HCT116 (cell line): ENCODE data around the gene FAM76B. TPM values are rescaled to one million over a fixed set of nuclear protein-coding genes. Genes with fewer than 3 reads are reported as not detected.

Experiments used
- ATAC-seq: fragments of 200-7000 bp; cut with Tn5 transposase; 2 replicates; pipeline ENCODE4 v1.9.1; 2020; ENCODE audit warnings: mild to moderate bottlenecking, moderate library complexity
- BruUV-seq: library from RNA; stranded (reverse); fragments of 400-500 nt; replicated peaks from 2 replicates; lab custom pipeline; 2021; lab: Mats Ljungman, UMichigan
- CTCF ChIA-PET: fragments of 300-600 bp; sonication (Branson Sonifier 250); formaldehyde crosslinking; loops from one replicate; lab custom pipeline; 2021; ENCODE audit warnings: antibody characterized with exemption; lab: Charles Lee
- POLR2A ChIA-PET: fragments of 300-600, 350-600 bp; sonication (Branson Sonifier 250); formaldehyde crosslinking; loops from one replicate; lab custom pipeline; 2021; ENCODE audit warnings: antibody characterized with exemption; lab: Charles Lee
- RAD21 ChIA-PET, 2 experiments: fragments of 300-600 bp; sonication (Branson Sonifier 250); formaldehyde crosslinking; loops; one replicate each; lab custom pipeline; 2023; ENCODE audit warnings: low total read pairs in 2 of 2; ENCODE audit not compliant: uncharacterized antibody in 2 of 2, unreplicated experiment in 2 of 2, low non-redundant PET in 1 of 2; lab: Charles Lee
- DNase-seq: peaks from one replicate; pipeline ENCODE4 v3.0.0-alpha.2; 2010; ENCODE audit warnings: low read depth, low spot score
- H2AFZ ChIP-seq: fragments of 200-600 bp; shearing (Covaris generic), sonication (generic); 2 replicates; pipeline ENCODE4 v1.6.1; 2017; ENCODE audit warnings: low read depth, mixed run types, mixed read lengths, antibody characterized with exemption, low read length; ENCODE audit not compliant: poor library complexity, severe bottlenecking
- H3K27ac ChIP-seq: 2 replicates; pipeline ENCODE4 v1.5.1; 2012; ENCODE audit warnings: low read depth, low read length
- H3K27me3 ChIP-seq: fragments of 200-600 bp; sonication (generic); 2 replicates; pipeline ENCODE4 v1.6.1; 2016; ENCODE audit warnings: mixed run types, low read length, mixed read lengths; ENCODE audit not compliant: insufficient read depth
- H3K36me3 ChIP-seq, 2 experiments: fragments of 200-500 bp in 1 of 2; fragments of 200-600 bp in 1 of 2; sonication (Bioruptor generic) in 1 of 2; sonication (generic) in 1 of 2; 2 replicates each; pipeline versions ENCODE4 v1.5.1 to v1.6.1; 2014 to 2016; ENCODE audit warnings: low read length in 2 of 2, inconsistent platforms in 1 of 2, mixed read lengths in 1 of 2, mixed run types in 1 of 2; ENCODE audit not compliant: insufficient read depth in 2 of 2, control insufficient read depth in 1 of 2
- H3K4me1 ChIP-seq, 2 experiments: fragments of 200-600 bp in 1 of 2; sonication (generic) in 1 of 2; 2 replicates each; pipeline versions ENCODE4 v1.5.1 to v1.6.1; 2012 to 2017; ENCODE audit warnings: low read length in 2 of 2, inconsistent platforms in 1 of 2, mild to moderate bottlenecking in 1 of 2, mixed read lengths in 1 of 2, mixed run types in 1 of 2, moderate library complexity in 1 of 2; ENCODE audit not compliant: insufficient read depth in 2 of 2, control insufficient read depth in 1 of 2
- H3K4me2 ChIP-seq: fragments of 200-600 bp; sonication (generic); 2 replicates; pipeline ENCODE4 v1.6.1; 2017; ENCODE audit warnings: mixed run types, low read length, mixed read lengths
- H3K4me3 ChIP-seq, 2 experiments: fragments of 200-600 bp in 1 of 2; sonication (generic) in 1 of 2; replicated peaks in 1 of 2; 2 replicates each; pipeline ENCODE4 v1.5.1; 2011 to 2016; ENCODE audit warnings: low read length in 2 of 2, control low read depth in 1 of 2, low read depth in 1 of 2, mild to moderate bottlenecking in 1 of 2, mixed read lengths in 1 of 2, mixed run types in 1 of 2
- H3K79me2 ChIP-seq: fragments of 200-600 bp; sonication (generic); 2 replicates; pipeline ENCODE4 v1.6.1; 2017; ENCODE audit warnings: mild to moderate bottlenecking, mixed run types, low read length, moderate library complexity, mixed read lengths; ENCODE audit not compliant: insufficient read depth
- H3K9ac ChIP-seq: fragments of 200-600 bp; sonication (generic); 2 replicates; pipeline ENCODE4 v1.6.1; 2016; ENCODE audit warnings: low read length, mixed read lengths
- H3K9me2 ChIP-seq: fragments of 200-600 bp; sonication (generic), shearing (Covaris generic); 2 replicates; pipeline ENCODE4 v1.6.1; 2017; ENCODE audit warnings: mixed run types, mild to moderate bottlenecking, moderate library complexity; ENCODE audit not compliant: insufficient read depth
- H3K9me3 ChIP-seq, 2 experiments: fragments of 200-500 bp in 1 of 2; fragments of 200-600 bp in 1 of 2; sonication (Bioruptor generic) in 1 of 2; sonication (generic) in 1 of 2; 2 replicates each; pipeline ENCODE4 v1.6.1; 2014 to 2017; ENCODE audit warnings: low read length in 2 of 2, mixed read lengths in 2 of 2, inconsistent platforms in 1 of 2, low read depth in 1 of 2, mild to moderate bottlenecking in 1 of 2, mixed run types in 1 of 2, moderate library complexity in 1 of 2; ENCODE audit not compliant: control insufficient read depth in 1 of 2, insufficient read depth in 1 of 2
- H4K20me1 ChIP-seq: fragments of 200-600 bp; sonication (generic), shearing (Covaris generic); 2 replicates; pipeline ENCODE4 v1.6.1; 2017; ENCODE audit warnings: mixed run types, mild to moderate bottlenecking, moderate library complexity; ENCODE audit not compliant: insufficient read depth
- FOSL1 ChIP-seq: IDR thresholded peaks from 2 replicates; pipeline ENCODE4 v1.6.1; 2012; ENCODE audit warnings: low read depth
- POLR2A ChIP-seq: IDR thresholded peaks from 2 replicates; pipeline ENCODE4 v1.7.0; 2011; ENCODE audit warnings: borderline replicate concordance; ENCODE audit not compliant: insufficient read depth, insufficient read length; ENCODE audit errors: extremely low read depth
- RAD21 ChIP-seq: IDR thresholded peaks from 2 replicates; pipeline ENCODE4 v1.6.1; 2012; ENCODE audit warnings: low read depth, mild to moderate bottlenecking
- ZNF274 ChIP-seq: fragments of 200-500 bp; sonication (Bioruptor generic); IDR thresholded peaks from 2 replicates; pipeline ENCODE4 v1.6.1; 2014; ENCODE audit warnings: mild to moderate bottlenecking, low read depth, low read length, inconsistent platforms
- intact Hi-C: fragments of 100-400 bp; cut with micrococcal nuclease; formaldehyde crosslinking; loops from 2 replicates; pipeline ENCODE4 v1.10.0; 2022
- total RNA-seq: library from RNA; stranded (reverse); gene quantifications from one replicate; pipeline ENCODE4 v1.2.1, GENCODE V29; 2021; ENCODE audit not compliant: unreplicated experiment
- TF ChIP-seq, protein P1 (sequence below): IDR thresholded peaks from 2 replicates; pipeline ENCODE4 v1.6.1; 2012; ENCODE audit warnings: low read depth
- TF ChIP-seq, protein P2 (sequence below): IDR thresholded peaks from 2 replicates; pipeline ENCODE4 v1.6.1; 2011; ENCODE audit warnings: mild to moderate bottlenecking, low read length, moderate library complexity; ENCODE audit not compliant: insufficient replicate concordance; ENCODE audit errors: extremely low read depth

FAM76B gene
- total RNA-seq, 1 experiment from 2014 or later: 27.5 TPM

DNA sequence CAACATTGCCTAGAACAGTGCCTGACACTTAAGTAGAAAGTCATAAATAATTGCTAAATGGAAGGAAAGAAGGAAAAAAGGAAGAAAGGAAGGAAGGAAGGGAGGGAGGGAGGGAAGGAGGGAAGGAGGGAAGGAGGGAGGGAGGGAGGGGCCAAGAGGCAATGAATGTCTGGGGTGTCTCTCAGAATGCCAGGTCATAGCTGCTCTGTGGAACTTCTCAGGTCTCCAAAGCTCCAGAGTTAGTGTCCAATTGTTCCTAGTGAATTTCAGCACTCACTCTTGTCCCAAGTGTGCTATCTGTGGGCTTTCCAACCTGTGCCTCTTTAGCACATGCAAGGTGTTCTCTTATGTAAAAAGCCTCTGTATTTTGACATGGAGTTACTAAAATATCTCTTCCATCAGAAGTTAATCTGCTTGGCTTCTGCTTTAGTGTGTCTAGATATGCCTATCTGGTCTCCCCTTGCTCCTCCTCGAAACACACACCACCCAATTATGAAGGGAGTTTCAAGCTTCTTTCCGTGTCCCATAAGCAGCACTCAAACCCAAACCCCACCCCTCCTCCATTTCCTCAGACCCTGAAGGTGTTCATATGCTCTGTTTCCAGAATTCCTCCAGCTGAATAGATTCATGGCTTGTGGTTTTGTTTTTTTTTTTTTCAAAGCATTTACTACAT lies 56.5 kb downstream of the FAM76B start:
- CTCF ChIA-PET: interaction anchor here (1.2 kb wide), 1 partner anchor 28 kb away, joined by 3 read pairs; no protein-coding TSS in a partner anchor
- H3K27ac ChIP-seq: no peak overlapping the region
- no peak overlapping the region for H3K4me2 ChIP-seq
- no peaks in the 10 kb centered on the region for H3K9me2 ChIP-seq
- POLR2A ChIA-PET: interaction anchor here (0.7 kb wide), 1 partner anchor 467 kb away, joined by 3 read pairs; no protein-coding TSS in a partner anchor
- ATAC-seq (no peak), DNase-seq (no peak)
- no peak overlapping the region for H3K9ac ChIP-seq
- RAD21 ChIA-PET: no interaction called here
- no TSS peak for BruUV-seq
- H3K4me1 ChIP-seq: no peaks in the 10 kb centered on the region
- intact Hi-C loops: no loop called here
- no peaks in the 10 kb centered on the region for H3K9me3 ChIP-seq
- H3K4me3 ChIP-seq: no peak overlapping the region
- H3K27me3 ChIP-seq: peaks cover 17% of the 10 kb centered on the region; the same call in 1 of the 2 replicates
- no peaks in the 10 kb centered on the region for H3K36me3 ChIP-seq
- H4K20me1 ChIP-seq: no peaks in the 10 kb centered on the region
- no peaks in the 10 kb centered on the region for H3K79me2 ChIP-seq
- no peak for TF ChIP-seq FOSL1
- TF ChIP-seq, protein P1, sequence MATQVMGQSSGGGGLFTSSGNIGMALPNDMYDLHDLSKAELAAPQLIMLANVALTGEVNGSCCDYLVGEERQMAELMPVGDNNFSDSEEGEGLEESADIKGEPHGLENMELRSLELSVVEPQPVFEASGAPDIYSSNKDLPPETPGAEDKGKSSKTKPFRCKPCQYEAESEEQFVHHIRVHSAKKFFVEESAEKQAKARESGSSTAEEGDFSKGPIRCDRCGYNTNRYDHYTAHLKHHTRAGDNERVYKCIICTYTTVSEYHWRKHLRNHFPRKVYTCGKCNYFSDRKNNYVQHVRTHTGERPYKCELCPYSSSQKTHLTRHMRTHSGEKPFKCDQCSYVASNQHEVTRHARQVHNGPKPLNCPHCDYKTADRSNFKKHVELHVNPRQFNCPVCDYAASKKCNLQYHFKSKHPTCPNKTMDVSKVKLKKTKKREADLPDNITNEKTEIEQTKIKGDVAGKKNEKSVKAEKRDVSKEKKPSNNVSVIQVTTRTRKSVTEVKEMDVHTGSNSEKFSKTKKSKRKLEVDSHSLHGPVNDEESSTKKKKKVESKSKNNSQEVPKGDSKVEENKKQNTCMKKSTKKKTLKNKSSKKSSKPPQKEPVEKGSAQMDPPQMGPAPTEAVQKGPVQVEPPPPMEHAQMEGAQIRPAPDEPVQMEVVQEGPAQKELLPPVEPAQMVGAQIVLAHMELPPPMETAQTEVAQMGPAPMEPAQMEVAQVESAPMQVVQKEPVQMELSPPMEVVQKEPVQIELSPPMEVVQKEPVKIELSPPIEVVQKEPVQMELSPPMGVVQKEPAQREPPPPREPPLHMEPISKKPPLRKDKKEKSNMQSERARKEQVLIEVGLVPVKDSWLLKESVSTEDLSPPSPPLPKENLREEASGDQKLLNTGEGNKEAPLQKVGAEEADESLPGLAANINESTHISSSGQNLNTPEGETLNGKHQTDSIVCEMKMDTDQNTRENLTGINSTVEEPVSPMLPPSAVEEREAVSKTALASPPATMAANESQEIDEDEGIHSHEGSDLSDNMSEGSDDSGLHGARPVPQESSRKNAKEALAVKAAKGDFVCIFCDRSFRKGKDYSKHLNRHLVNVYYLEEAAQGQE: no peak
- TF ChIP-seq, protein P2, sequence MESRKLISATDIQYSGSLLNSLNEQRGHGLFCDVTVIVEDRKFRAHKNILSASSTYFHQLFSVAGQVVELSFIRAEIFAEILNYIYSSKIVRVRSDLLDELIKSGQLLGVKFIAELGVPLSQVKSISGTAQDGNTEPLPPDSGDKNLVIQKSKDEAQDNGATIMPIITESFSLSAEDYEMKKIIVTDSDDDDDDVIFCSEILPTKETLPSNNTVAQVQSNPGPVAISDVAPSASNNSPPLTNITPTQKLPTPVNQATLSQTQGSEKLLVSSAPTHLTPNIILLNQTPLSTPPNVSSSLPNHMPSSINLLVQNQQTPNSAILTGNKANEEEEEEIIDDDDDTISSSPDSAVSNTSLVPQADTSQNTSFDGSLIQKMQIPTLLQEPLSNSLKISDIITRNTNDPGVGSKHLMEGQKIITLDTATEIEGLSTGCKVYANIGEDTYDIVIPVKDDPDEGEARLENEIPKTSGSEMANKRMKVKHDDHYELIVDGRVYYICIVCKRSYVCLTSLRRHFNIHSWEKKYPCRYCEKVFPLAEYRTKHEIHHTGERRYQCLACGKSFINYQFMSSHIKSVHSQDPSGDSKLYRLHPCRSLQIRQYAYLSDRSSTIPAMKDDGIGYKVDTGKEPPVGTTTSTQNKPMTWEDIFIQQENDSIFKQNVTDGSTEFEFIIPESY: no peak
- TF ChIP-seq RAD21: no peak
- no peak for TF ChIP-seq ZNF274
- no peak for TF ChIP-seq POLR2A
- H2AFZ ChIP-seq: no peak overlapping the region
